Caco-2 (cell line): ENCODE results near the gene USP25. TPM values are rescaled to one million over a fixed set of nuclear protein-coding genes. Genes with fewer than 3 reads are reported as not detected.

Source experiments
- BruUV-seq: library from RNA; stranded (reverse); fragments of 400-500 nt; replicated peaks from 2 replicates; lab custom pipeline; 2021; lab: Mats Ljungman, UMichigan
- CTCF ChIA-PET: fragments of 300-600 bp; sonication (Branson Sonifier 250); formaldehyde crosslinking; loops from one replicate; lab custom pipeline; 2022; ENCODE audit warnings: antibody characterized with exemption; lab: Charles Lee
- POLR2A ChIA-PET: fragments of 300-600 bp; sonication (Branson Sonifier 250); formaldehyde crosslinking; loops from one replicate; lab custom pipeline; 2022; ENCODE audit warnings: antibody characterized with exemption; lab: Charles Lee
- DNase-seq, 2 experiments: peaks; one replicate each; pipeline versions ENCODE4 v3.0.0 to v3.0.0-alpha.2; 2020 to 2022
- H3K27me3 ChIP-seq: replicated peaks from 2 replicates; pipeline ENCODE4 v1.6.0; 2011; ENCODE audit warnings: low read length; ENCODE audit not compliant: control insufficient read depth, insufficient read depth
- H3K36me3 ChIP-seq: 2 replicates; pipeline ENCODE4 v1.5.1; 2011; ENCODE audit warnings: low read length; ENCODE audit not compliant: control insufficient read depth, insufficient read depth
- H3K4me1 ChIP-seq: fragments of 250-450 bp; sonication (Bioruptor Pico); 2 replicates; pipeline ENCODE4 v1.5.1; 2020; ENCODE audit warnings: mild to moderate bottlenecking
- H3K4me3 ChIP-seq: 2 replicates; pipeline ENCODE4 v1.5.1; 2011; ENCODE audit warnings: low read depth, mild to moderate bottlenecking, control low read depth, low read length
- H3K9me3 ChIP-seq: fragments of 250-450 bp; sonication (Bioruptor Pico); 2 replicates; pipeline ENCODE4 v1.5.1; 2020; ENCODE audit warnings: mild to moderate bottlenecking, moderate library complexity
- H3K27ac Mint-ChIP-seq: one replicate; pipeline ENCODE4 v1.8.0; 2022; ENCODE audit warnings: mixed read lengths; ENCODE audit not compliant: unreplicated experiment
- H3K27me3 Mint-ChIP-seq: one replicate; pipeline ENCODE4 v1.8.0; 2022; ENCODE audit warnings: mixed read lengths; ENCODE audit not compliant: insufficient read depth, unreplicated experiment
- H3K36me3 Mint-ChIP-seq: one replicate; pipeline ENCODE4 v1.8.0; 2022; ENCODE audit warnings: mild to moderate bottlenecking, mixed read lengths; ENCODE audit not compliant: insufficient read depth, unreplicated experiment
- H3K4me1 Mint-ChIP-seq: one replicate; pipeline ENCODE4 v1.8.0; 2022; ENCODE audit warnings: low read depth, mixed read lengths; ENCODE audit not compliant: unreplicated experiment
- H3K4me3 Mint-ChIP-seq: one replicate; pipeline ENCODE4 v1.8.0; 2022; ENCODE audit warnings: mild to moderate bottlenecking, moderate library complexity, mixed read lengths; ENCODE audit not compliant: unreplicated experiment
- H3K9me3 Mint-ChIP-seq: one replicate; pipeline ENCODE4 v1.8.0; 2022; ENCODE audit warnings: mixed read lengths; ENCODE audit not compliant: unreplicated experiment
- intact Hi-C: fragments of 100-400 bp; cut with micrococcal nuclease; formaldehyde crosslinking; loops from one replicate; pipeline ENCODE4 v1.10.0; 2022; ENCODE audit not compliant: unreplicated experiment
- total RNA-seq: library from RNA; stranded (reverse); gene quantifications from 2 replicates; pipeline ENCODE4 v1.2.3, GENCODE V29; 2022
- TF ChIP-seq, protein P1 (sequence below), 2 experiments: fragments of 200-600 bp in 1 of 2; IDR thresholded peaks; 1 replicate in 1 of 2; 2 replicates in 1 of 2; pipeline versions ENCODE4 v1.5.1 to v1.8.0; 2011 to 2022; ENCODE audit warnings: antibody characterized with exemption in 1 of 2, control low read depth in 1 of 2, inconsistent platforms in 1 of 2, low read depth in 1 of 2, low read length in 1 of 2, mild to moderate bottlenecking in 1 of 2, moderate library complexity in 1 of 2; ENCODE audit not compliant: insufficient read depth in 1 of 2, severe bottlenecking in 1 of 2, unreplicated experiment in 1 of 2

Gene USP25
- total RNA-seq, 1 experiment from 2014 or later = 44.3 TPM

- Mint-ChIP-seq H3K27ac (no peak overlapping the region), H3K27me3 (no peaks in the 10 kb centered on the region), H3K36me3 (peaks cover 39% of the 10 kb centered on the region), H3K4me1 (peaks cover 37% of the 10 kb centered on the region), H3K4me3 (no peak overlapping the region), H3K9me3 (peaks cover 37% of the 10 kb centered on the region)
- Histone ChIP-seq H3K4me3 (no peak overlapping the region), H3K36me3 (no peaks in the 10 kb centered on the region), H3K4me1 (peaks cover 20% of the 10 kb centered on the region), H3K9me3 (peaks cover 9% of the 10 kb centered on the region; the same call in 1 of the 2 replicates), H3K27me3 (no peaks in the 10 kb centered on the region)
- no TSS peak for BruUV-seq
- ChIA-PET CTCF (no interaction called here), POLR2A (no interaction called here)
- TF ChIP-seq, protein P1, sequence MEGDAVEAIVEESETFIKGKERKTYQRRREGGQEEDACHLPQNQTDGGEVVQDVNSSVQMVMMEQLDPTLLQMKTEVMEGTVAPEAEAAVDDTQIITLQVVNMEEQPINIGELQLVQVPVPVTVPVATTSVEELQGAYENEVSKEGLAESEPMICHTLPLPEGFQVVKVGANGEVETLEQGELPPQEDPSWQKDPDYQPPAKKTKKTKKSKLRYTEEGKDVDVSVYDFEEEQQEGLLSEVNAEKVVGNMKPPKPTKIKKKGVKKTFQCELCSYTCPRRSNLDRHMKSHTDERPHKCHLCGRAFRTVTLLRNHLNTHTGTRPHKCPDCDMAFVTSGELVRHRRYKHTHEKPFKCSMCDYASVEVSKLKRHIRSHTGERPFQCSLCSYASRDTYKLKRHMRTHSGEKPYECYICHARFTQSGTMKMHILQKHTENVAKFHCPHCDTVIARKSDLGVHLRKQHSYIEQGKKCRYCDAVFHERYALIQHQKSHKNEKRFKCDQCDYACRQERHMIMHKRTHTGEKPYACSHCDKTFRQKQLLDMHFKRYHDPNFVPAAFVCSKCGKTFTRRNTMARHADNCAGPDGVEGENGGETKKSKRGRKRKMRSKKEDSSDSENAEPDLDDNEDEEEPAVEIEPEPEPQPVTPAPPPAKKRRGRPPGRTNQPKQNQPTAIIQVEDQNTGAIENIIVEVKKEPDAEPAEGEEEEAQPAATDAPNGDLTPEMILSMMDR (IDR thresholded peaks at IDR 0.05; ENCODE audit: insufficient read depth in 1 of 2, low read depth in 1 of 2, low read length in 1 of 2, severe bottlenecking in 1 of 2, unreplicated experiment in 1 of 2) = no peak
- intact Hi-C loops = loop anchor here (5.0 kb wide), 1 partner anchor 257 kb away; no protein-coding TSS in a partner anchor
- DNase-seq = no peak
Observed at GRCh38 chr21:15754640-15755039, 24.9 kb downstream of the USP25 start.

DNA sequence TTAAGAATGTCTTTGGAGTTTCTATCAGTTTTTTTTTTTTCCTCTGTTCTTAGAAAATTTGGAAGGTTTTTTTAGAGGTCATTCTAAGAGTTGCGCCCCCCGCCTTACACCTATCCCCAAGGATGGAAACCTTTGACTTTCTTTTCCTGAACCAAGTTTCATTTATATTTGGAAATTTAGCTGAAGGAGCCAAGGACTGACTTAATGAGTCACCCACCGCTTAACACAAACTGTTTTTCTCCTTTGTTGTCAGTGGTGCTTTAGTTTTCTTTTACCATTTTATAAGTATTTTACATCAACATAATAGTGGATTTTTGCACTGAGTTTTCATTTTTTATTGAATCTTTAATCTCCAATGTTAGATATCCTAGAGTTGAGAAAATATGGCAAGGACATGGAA is 25.3 kb downstream of the USP25 start:
- intact Hi-C loops = no loop called here
- Mint-ChIP-seq H3K4me1 (peaks cover 36% of the 10 kb centered on the region), H3K27ac (no peak overlapping the region), H3K27me3 (no peaks in the 10 kb centered on the region), H3K4me3 (no peak overlapping the region), H3K36me3 (peaks cover 39% of the 10 kb centered on the region), H3K9me3 (peaks cover 37% of the 10 kb centered on the region)
- POLR2A ChIA-PET = no interaction called here
- TF ChIP-seq, protein P1 (IDR thresholded peaks at IDR 0.05; ENCODE audit: insufficient read depth in 1 of 2, low read depth in 1 of 2, low read length in 1 of 2, severe bottlenecking in 1 of 2, unreplicated experiment in 1 of 2) = no peak
- no peak for DNase-seq
- no TSS peak for BruUV-seq
- Histone ChIP-seq H3K4me3 (no peak overlapping the region), H3K27me3 (no peaks in the 10 kb centered on the region), H3K4me1 (peaks cover 22% of the 10 kb centered on the region), H3K9me3 (peaks cover 9% of the 10 kb centered on the region; the same call in 1 of the 2 replicates), H3K36me3 (no peaks in the 10 kb centered on the region)
- CTCF ChIA-PET = no interaction called here

DNA sequence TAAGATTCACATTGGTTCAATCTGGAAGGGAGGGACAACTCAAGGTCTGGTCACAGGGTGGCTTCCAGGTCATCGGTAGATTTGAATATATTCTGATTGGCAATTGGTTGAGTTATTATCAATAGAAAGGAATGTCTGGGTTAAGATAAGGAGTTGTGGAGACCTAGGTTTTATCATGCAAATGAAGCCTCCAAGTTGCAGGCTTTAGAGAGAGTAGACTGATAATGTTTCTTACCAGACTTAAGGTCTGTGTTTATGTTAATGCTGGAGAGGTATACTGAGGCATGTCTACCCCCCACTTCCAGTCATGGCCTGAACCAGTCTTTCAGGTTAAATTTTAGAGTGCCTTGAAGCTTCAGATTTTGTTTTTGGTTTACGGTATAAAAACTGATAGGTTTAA is 29.7 kb downstream of the USP25 start:
- peaks cover 35% of the 10 kb centered on the region for H3K9me3 Mint-ChIP-seq
- no peaks in the 10 kb centered on the region for H3K27me3 Mint-ChIP-seq
- H3K4me1 ChIP-seq = peaks cover 32% of the 10 kb centered on the region
- peaks cover 9% of the 10 kb centered on the region; the same call in 1 of the 2 replicates for H3K9me3 ChIP-seq
- POLR2A ChIA-PET = no interaction called here
- TF ChIP-seq, protein P1 (IDR thresholded peaks at IDR 0.05; ENCODE audit: insufficient read depth in 1 of 2, low read depth in 1 of 2, low read length in 1 of 2, severe bottlenecking in 1 of 2, unreplicated experiment in 1 of 2) = no peak
- intact Hi-C loops = no loop called here
- H3K4me3 Mint-ChIP-seq = no peak overlapping the region
- H3K27me3 ChIP-seq = no peaks in the 10 kb centered on the region
- CTCF ChIA-PET = no interaction called here
- peaks cover 29% of the 10 kb centered on the region for H3K36me3 Mint-ChIP-seq
- no peaks in the 10 kb centered on the region for H3K36me3 ChIP-seq
- BruUV-seq = no TSS peak
- no peak overlapping the region for H3K27ac Mint-ChIP-seq
- H3K4me3 ChIP-seq = no peak overlapping the region
- no peak for DNase-seq
- peaks cover 25% of the 10 kb centered on the region for H3K4me1 Mint-ChIP-seq
